Measurements from ENCODE around the gene RPS6KB1.

DNA sequence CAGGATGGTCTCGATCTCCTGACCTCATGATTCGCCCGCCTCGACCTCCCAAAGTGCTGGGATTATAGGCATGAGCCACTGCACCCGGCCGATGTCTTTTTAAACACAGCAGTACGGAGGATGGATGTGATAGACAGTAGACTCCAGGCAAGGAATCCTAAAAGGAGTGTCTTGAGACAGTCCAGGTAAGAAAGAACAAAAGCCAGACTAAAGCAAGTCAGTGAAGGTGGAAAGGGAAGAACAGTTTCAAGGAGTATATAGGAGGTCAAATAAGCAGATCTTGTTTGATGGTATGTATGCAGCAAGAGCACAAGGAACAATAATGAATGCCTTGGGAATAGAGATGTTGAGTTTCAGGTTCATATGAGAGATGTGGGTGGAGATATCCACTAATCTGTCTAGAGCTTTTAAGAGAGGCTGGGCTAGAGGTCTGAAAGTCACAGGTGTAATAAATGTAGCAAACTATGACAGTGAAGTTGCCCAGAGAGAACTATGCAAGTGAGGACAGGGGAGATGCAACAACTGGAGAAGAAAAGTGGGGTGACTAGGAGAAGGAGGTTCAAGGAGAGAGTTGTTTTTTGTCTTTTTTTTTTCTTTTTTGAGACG, 4.7 kb upstream of the RPS6KB1 start:
- no peak for TF ChIP-seq EZH2 (IDR thresholded peaks at IDR 0.05; ENCODE audit: low read length)
- TF ChIP-seq, protein P1, sequence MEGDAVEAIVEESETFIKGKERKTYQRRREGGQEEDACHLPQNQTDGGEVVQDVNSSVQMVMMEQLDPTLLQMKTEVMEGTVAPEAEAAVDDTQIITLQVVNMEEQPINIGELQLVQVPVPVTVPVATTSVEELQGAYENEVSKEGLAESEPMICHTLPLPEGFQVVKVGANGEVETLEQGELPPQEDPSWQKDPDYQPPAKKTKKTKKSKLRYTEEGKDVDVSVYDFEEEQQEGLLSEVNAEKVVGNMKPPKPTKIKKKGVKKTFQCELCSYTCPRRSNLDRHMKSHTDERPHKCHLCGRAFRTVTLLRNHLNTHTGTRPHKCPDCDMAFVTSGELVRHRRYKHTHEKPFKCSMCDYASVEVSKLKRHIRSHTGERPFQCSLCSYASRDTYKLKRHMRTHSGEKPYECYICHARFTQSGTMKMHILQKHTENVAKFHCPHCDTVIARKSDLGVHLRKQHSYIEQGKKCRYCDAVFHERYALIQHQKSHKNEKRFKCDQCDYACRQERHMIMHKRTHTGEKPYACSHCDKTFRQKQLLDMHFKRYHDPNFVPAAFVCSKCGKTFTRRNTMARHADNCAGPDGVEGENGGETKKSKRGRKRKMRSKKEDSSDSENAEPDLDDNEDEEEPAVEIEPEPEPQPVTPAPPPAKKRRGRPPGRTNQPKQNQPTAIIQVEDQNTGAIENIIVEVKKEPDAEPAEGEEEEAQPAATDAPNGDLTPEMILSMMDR (optimal IDR thresholded peaks at IDR 0.05 in 1 of 3, IDR thresholded peaks at IDR 0.05 in 1 of 3, conservative IDR thresholded peaks at IDR 0.05 in 1 of 3; ENCODE audit: extremely low read depth in 1 of 3, insufficient read depth in 2 of 3, low read length in 3 of 3) = no peak
